ENCODE measurements around the gene ALKAL2.

The ALKAL2 gene

GRCh38 chr2:259789-260331, 28.0 kb downstream of the ALKAL2 start:
- DNase-seq (ENCODE audit: low read depth, low spot score), result no peak
- H3K27me3 ChIP-seq (ENCODE audit: control insufficient read depth, insufficient read depth, low read length), result no peaks in the 10 kb centered on the region
- no peaks in the 10 kb centered on the region; the same call in 1 of the 2 replicates for H3K9me3 ChIP-seq (ENCODE audit: control insufficient read depth, insufficient read depth, low read length)
- no peak overlapping the region for H3K4me3 ChIP-seq (ENCODE audit: low read length)
- no peaks in the 10 kb centered on the region for H3K4me1 ChIP-seq (ENCODE audit: control insufficient read depth, insufficient read depth, low read length)
- 0 out of 2 replicates have a peak, but pooled peaks cover 3% of the 10 kb centered on the region for H3K36me3 ChIP-seq (ENCODE audit: control insufficient read depth, insufficient read depth, low read length)
- no CpG with 5 or more reads among the region's 2 CpGs for WGBS (ENCODE audit: insufficient coverage, insufficient read length)
- H3K27ac ChIP-seq (ENCODE audit: low read length), result no peak overlapping the region

- Histone ChIP-seq H3K9me3 (ENCODE audit: control insufficient read depth, insufficient read depth, low read length) (no peaks in the 10 kb centered on the region; the same call in 1 of the 2 replicates), H3K36me3 (ENCODE audit: control insufficient read depth, insufficient read depth, low read length) (0 out of 2 replicates have a peak, but pooled peaks cover 3% of the 10 kb centered on the region), H3K4me3 (ENCODE audit: low read length) (no peak overlapping the region), H3K27me3 (ENCODE audit: control insufficient read depth, insufficient read depth, low read length) (no peaks in the 10 kb centered on the region), H3K4me1 (ENCODE audit: control insufficient read depth, insufficient read depth, low read length) (no peaks in the 10 kb centered on the region), H3K27ac (ENCODE audit: low read length) (no peak overlapping the region)
- DNase-seq (ENCODE audit: low read depth, low spot score), result no peak
- WGBS (ENCODE audit: insufficient coverage, insufficient read length), result no CpG with 5 or more reads among the region's 3 CpGs
Observed at GRCh38 chr2:258933-259332, 29.0 kb downstream of the ALKAL2 start.

GRCh38 chr2:257842-258241, 30.0 kb downstream of the ALKAL2 start:
- Histone ChIP-seq H3K36me3 (ENCODE audit: control insufficient read depth, insufficient read depth, low read length) (0 out of 2 replicates have a peak, but pooled peaks cover 3% of the 10 kb centered on the region), H3K27ac (ENCODE audit: low read length) (no peak overlapping the region), H3K4me1 (ENCODE audit: control insufficient read depth, insufficient read depth, low read length) (peaks cover 1% of the 10 kb centered on the region; the same call in 1 of the 2 replicates), H3K9me3 (ENCODE audit: control insufficient read depth, insufficient read depth, low read length) (no peaks in the 10 kb centered on the region; the same call in 1 of the 2 replicates), H3K27me3 (ENCODE audit: control insufficient read depth, insufficient read depth, low read length) (no peaks in the 10 kb centered on the region), H3K4me3 (ENCODE audit: low read length) (no peak overlapping the region)
- no peak for DNase-seq (ENCODE audit: low read depth, low spot score)
- WGBS (ENCODE audit: insufficient coverage, insufficient read length), result no CpG with 5 or more reads among the region's 2 CpGs

GRCh38 chr2:257429-257828, 30.5 kb downstream of the ALKAL2 start:
- H3K9me3 ChIP-seq (ENCODE audit: control insufficient read depth, insufficient read depth, low read length), result no peaks in the 10 kb centered on the region; the same call in 1 of the 2 replicates
- no peak overlapping the region for H3K4me3 ChIP-seq (ENCODE audit: low read length)

GRCh38 chr2:256094-256493, 31.8 kb downstream of the ALKAL2 start:
- H3K4me1 ChIP-seq (ENCODE audit: control insufficient read depth, insufficient read depth, low read length), result peaks cover 1% of the 10 kb centered on the region; the same call in 1 of the 2 replicates
- no peaks in the 10 kb centered on the region for H3K27me3 ChIP-seq (ENCODE audit: control insufficient read depth, insufficient read depth, low read length)
- 0 out of 2 replicates have a peak, but pooled peaks cover 3% of the 10 kb centered on the region for H3K36me3 ChIP-seq (ENCODE audit: control insufficient read depth, insufficient read depth, low read length)
- H3K27ac ChIP-seq (ENCODE audit: low read length), result no peak overlapping the region
- H3K9me3 ChIP-seq (ENCODE audit: control insufficient read depth, insufficient read depth, low read length), result no peaks in the 10 kb centered on the region; the same call in 1 of the 2 replicates
- no peak for DNase-seq (ENCODE audit: low read depth, low spot score)
- no peak overlapping the region for H3K4me3 ChIP-seq (ENCODE audit: low read length)
- WGBS (ENCODE audit: insufficient coverage, insufficient read length), result no CpG with 5 or more reads among the region's 3 CpGs

More at GRCh38 chr2:257429-257828, 30.5 kb downstream of the ALKAL2 start:
- Histone ChIP-seq H3K27me3 (ENCODE audit: control insufficient read depth, insufficient read depth, low read length) (no peaks in the 10 kb centered on the region), H3K36me3 (ENCODE audit: control insufficient read depth, insufficient read depth, low read length) (0 out of 2 replicates have a peak, but pooled peaks cover 3% of the 10 kb centered on the region), H3K4me1 (ENCODE audit: control insufficient read depth, insufficient read depth, low read length) (peaks cover 1% of the 10 kb centered on the region; the same call in 1 of the 2 replicates), H3K27ac (ENCODE audit: low read length) (no peak overlapping the region)
- WGBS (ENCODE audit: insufficient coverage, insufficient read length), result no CpG with 5 or more reads among the region's 3 CpGs
- DNase-seq (ENCODE audit: low read depth, low spot score), result no peak

GRCh38 chr2:255195-255594, 32.7 kb downstream of the ALKAL2 start:
- Histone ChIP-seq H3K4me3 (ENCODE audit: low read length) (no peak overlapping the region), H3K27ac (ENCODE audit: low read length) (no peak overlapping the region), H3K27me3 (ENCODE audit: control insufficient read depth, insufficient read depth, low read length) (no peaks in the 10 kb centered on the region), H3K4me1 (ENCODE audit: control insufficient read depth, insufficient read depth, low read length) (peaks cover 1% of the 10 kb centered on the region; the same call in 1 of the 2 replicates), H3K36me3 (ENCODE audit: control insufficient read depth, insufficient read depth, low read length) (0 out of 2 replicates have a peak, but pooled peaks cover 3% of the 10 kb centered on the region), H3K9me3 (ENCODE audit: control insufficient read depth, insufficient read depth, low read length) (no peaks in the 10 kb centered on the region; the same call in 1 of the 2 replicates)
- no CpG with 5 or more reads among the region's 2 CpGs for WGBS (ENCODE audit: insufficient coverage, insufficient read length)
- DNase-seq (ENCODE audit: low read depth, low spot score), result no peak

GRCh38 chr2:254241-254640, 33.6 kb downstream of the ALKAL2 start:
- H3K27me3 ChIP-seq (ENCODE audit: control insufficient read depth, insufficient read depth, low read length), result no peaks in the 10 kb centered on the region
- no peak overlapping the region for H3K27ac ChIP-seq (ENCODE audit: low read length)
- peaks cover 1% of the 10 kb centered on the region; the same call in 1 of the 2 replicates for H3K4me1 ChIP-seq (ENCODE audit: control insufficient read depth, insufficient read depth, low read length)
- H3K4me3 ChIP-seq (ENCODE audit: low read length), result no peak overlapping the region
- DNase-seq (ENCODE audit: low read depth, low spot score), result no peak
- whole genome bisulfite sequencing (ENCODE audit: insufficient coverage, insufficient read length), result no CpG with 5 or more reads among the region's 7 CpGs
- H3K9me3 ChIP-seq (ENCODE audit: control insufficient read depth, insufficient read depth, low read length), result no peaks in the 10 kb centered on the region; the same call in 1 of the 2 replicates
- H3K36me3 ChIP-seq (ENCODE audit: control insufficient read depth, insufficient read depth, low read length), result 0 out of 2 replicates have a peak, but pooled peaks cover 3% of the 10 kb centered on the region

GRCh38 chr2:253202-253638, 34.7 kb downstream of the ALKAL2 start:
- no peaks in the 10 kb centered on the region for H3K9me3 ChIP-seq (ENCODE audit: control insufficient read depth, insufficient read depth, low read length)
- H3K4me1 ChIP-seq (ENCODE audit: control insufficient read depth, insufficient read depth, low read length), result peaks cover 1% of the 10 kb centered on the region; the same call in 1 of the 2 replicates
- H3K36me3 ChIP-seq (ENCODE audit: control insufficient read depth, insufficient read depth, low read length), result no peaks in the 10 kb centered on the region
- no peak for DNase-seq (ENCODE audit: low read depth, low spot score)
- no peak overlapping the region for H3K4me3 ChIP-seq (ENCODE audit: low read length)
- no peaks in the 10 kb centered on the region for H3K27me3 ChIP-seq (ENCODE audit: control insufficient read depth, insufficient read depth, low read length)
- WGBS (ENCODE audit: insufficient coverage, insufficient read length), result no CpG with 5 or more reads among the region's 8 CpGs
- no peak overlapping the region for H3K27ac ChIP-seq (ENCODE audit: low read length)

GRCh38 chr2:252001-252602, 35.8 kb downstream of the ALKAL2 start:
- H3K4me3 ChIP-seq (ENCODE audit: low read length), result no peak overlapping the region
- H3K9me3 ChIP-seq (ENCODE audit: control insufficient read depth, insufficient read depth, low read length), result no peaks in the 10 kb centered on the region
- peaks cover 1% of the 10 kb centered on the region; the same call in 1 of the 2 replicates for H3K4me1 ChIP-seq (ENCODE audit: control insufficient read depth, insufficient read depth, low read length)
- no peaks in the 10 kb centered on the region for H3K27me3 ChIP-seq (ENCODE audit: control insufficient read depth, insufficient read depth, low read length)
- H3K27ac ChIP-seq (ENCODE audit: low read length), result no peak overlapping the region
- DNase-seq (ENCODE audit: low read depth, low spot score), result no peak
- no CpG with 5 or more reads among the region's 6 CpGs for WGBS (ENCODE audit: insufficient coverage, insufficient read length)
- H3K36me3 ChIP-seq (ENCODE audit: control insufficient read depth, insufficient read depth, low read length), result no peaks in the 10 kb centered on the region

- DNase-seq (ENCODE audit: low read depth, low spot score), result no peak
- no peaks in the 10 kb centered on the region for H3K27me3 ChIP-seq (ENCODE audit: control insufficient read depth, insufficient read depth, low read length)
- H3K27ac ChIP-seq (ENCODE audit: low read length), result no peak overlapping the region
- H3K4me3 ChIP-seq (ENCODE audit: low read length), result no peak overlapping the region
- peaks cover 1% of the 10 kb centered on the region; the same call in 1 of the 2 replicates for H3K4me1 ChIP-seq (ENCODE audit: control insufficient read depth, insufficient read depth, low read length)
- no peaks in the 10 kb centered on the region for H3K36me3 ChIP-seq (ENCODE audit: control insufficient read depth, insufficient read depth, low read length)
- WGBS (ENCODE audit: insufficient coverage, insufficient read length), result no CpG with 5 or more reads among the region's 15 CpGs
- H3K9me3 ChIP-seq (ENCODE audit: control insufficient read depth, insufficient read depth, low read length), result no peaks in the 10 kb centered on the region
Observed at GRCh38 chr2:249538-250042, 38.3 kb downstream of the ALKAL2 start.
